ENCODE data around the gene SLC12A8. TPM values are rescaled to one million over a fixed set of nuclear protein-coding genes. Genes with fewer than 3 reads are reported as not detected.

Gene SLC12A8
- total and polyA plus RNA-seq, 10 donors = 0.32 to 2.8 (median 1.3) TPM

DNA sequence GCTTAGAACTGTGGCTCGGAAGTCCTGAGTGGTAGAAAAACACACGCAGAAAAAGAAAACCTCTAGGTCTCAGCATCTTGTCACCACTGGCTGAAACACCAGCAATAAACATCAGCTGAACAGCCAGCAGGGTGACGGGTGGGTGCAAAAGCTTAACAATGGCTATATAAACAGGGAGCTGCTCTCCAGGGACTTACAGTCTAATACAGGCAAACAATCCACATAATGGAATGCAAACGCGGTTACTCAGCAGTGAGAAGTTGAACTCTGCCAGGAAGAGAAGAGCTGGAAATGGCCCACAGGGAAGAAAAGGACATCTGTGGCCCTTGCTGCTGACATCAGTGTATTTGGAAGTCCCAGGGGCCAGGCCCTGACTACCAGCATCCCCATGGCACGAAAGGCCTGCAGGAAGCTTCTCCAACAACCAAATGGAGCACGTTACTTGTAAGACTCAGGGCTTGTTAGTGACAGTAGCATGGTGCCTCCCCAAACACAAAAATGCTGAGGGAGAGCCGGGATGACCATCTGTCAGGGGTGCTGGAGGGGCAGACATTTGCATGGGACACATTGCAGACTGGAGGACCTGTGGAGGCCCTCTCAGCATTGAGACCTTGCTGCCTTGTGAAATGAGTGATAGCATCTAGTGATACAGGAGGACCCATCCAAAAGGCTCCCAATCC is 159.8 kb downstream of the SLC12A8 start:
- H3K36me3 ChIP-seq = peaks cover 0 to 6% (median 0%) of the 10 kb centered on the region in 6 donors
- H3K27ac ChIP-seq = peak overlapping the region; percentile 71 to 94 (median 90)
- TF ChIP-seq, protein P1, sequence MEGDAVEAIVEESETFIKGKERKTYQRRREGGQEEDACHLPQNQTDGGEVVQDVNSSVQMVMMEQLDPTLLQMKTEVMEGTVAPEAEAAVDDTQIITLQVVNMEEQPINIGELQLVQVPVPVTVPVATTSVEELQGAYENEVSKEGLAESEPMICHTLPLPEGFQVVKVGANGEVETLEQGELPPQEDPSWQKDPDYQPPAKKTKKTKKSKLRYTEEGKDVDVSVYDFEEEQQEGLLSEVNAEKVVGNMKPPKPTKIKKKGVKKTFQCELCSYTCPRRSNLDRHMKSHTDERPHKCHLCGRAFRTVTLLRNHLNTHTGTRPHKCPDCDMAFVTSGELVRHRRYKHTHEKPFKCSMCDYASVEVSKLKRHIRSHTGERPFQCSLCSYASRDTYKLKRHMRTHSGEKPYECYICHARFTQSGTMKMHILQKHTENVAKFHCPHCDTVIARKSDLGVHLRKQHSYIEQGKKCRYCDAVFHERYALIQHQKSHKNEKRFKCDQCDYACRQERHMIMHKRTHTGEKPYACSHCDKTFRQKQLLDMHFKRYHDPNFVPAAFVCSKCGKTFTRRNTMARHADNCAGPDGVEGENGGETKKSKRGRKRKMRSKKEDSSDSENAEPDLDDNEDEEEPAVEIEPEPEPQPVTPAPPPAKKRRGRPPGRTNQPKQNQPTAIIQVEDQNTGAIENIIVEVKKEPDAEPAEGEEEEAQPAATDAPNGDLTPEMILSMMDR (IDR thresholded peaks at IDR 0.05 in 8 of 11, conservative IDR thresholded peaks at IDR 0.05 in 3 of 11) = no peak
- TF ChIP-seq POLR2AphosphoS5 (IDR thresholded peaks at IDR 0.05) (no peak), POLR2A (IDR thresholded peaks at IDR 0.05) (no peak)
- intact Hi-C loops (cut with DNase I; ENCODE audit: low total_unique reads) = loop anchor here (10.0 kb wide), 2 partner anchors 62 to 92 kb away; no protein-coding TSS in a partner anchor
- peaks cover 37 to 81% (median 55%) of the 10 kb centered on the region in 6 donors for H3K4me1 ChIP-seq
- 42 to 60% (median 52%) methylated on average over 8 of the region's 8 CpGs for WGBS, 5 donors
- peaks cover 0 to 4% (median 0%) of the 10 kb centered on the region in 7 donors for H3K27me3 ChIP-seq (replicated peaks in 1 of 7)
- peak overlapping the region in 6 of 8 donors; percentile 2 to 90 (median 22) for H3K4me3 ChIP-seq
- peak; percentile 56 for DNase-seq
- no peaks in the 10 kb centered on the region for H3K9me3 ChIP-seq

DNA sequence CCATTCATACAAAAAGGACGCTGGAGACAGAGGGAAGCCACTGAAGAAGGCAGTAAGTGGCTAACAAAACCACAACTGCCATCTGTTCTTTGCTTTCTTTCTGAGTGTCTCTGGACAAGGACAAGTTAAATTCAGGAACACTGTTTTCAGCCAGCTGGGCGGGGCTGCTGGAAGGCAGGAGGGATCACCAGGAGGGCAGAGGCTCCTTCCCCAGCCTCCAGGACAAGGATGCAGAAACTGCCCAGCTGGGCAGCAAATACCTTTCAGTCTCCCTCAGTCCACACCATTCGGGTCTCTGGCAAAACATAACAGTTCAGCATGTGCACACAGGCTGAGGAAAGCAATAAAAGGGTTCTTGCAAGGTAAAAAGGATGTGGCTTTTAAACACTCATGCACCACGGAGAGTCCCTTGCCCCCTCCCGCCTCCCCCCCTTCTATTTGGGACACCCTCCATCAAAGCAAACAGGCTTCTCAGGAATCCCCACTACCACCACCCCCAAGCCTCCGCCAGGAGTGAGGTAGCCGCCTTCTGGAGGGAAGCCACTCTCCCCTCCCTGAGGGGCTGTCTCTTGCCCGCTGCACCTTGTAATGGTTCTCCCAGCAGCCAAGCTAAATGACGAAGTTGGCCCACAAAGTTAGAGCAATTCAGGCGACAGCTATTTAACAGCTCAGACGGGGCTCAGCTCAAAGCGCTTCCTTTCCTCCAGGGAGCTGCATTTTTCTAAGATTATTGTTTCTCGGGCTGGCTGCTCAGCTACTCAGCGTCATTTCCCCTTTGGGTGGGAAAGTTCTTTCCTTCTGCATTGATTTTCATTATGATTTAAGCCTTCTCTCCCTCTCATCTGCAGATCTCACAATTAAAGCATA is 160.6 kb downstream of the SLC12A8 start:
- H3K36me3 ChIP-seq = peaks cover 0 to 14% (median 0%) of the 10 kb centered on the region in 6 donors
- TF ChIP-seq POLR2AphosphoS5 (IDR thresholded peaks at IDR 0.05) = peak in 1 of 3 donors; percentile 47
- TF ChIP-seq, protein P1 (IDR thresholded peaks at IDR 0.05 in 8 of 11, conservative IDR thresholded peaks at IDR 0.05 in 3 of 11) = no peak
- H3K27me3 ChIP-seq (replicated peaks in 1 of 7) = peaks cover 0 to 4% (median 0%) of the 10 kb centered on the region in 7 donors
- peak overlapping the region; percentile 71 to 94 (median 90) for H3K27ac ChIP-seq
- no peaks in the 10 kb centered on the region for H3K9me3 ChIP-seq
- intact Hi-C loops (cut with DNase I; ENCODE audit: low total_unique reads) = loop anchor here (10.0 kb wide), 2 partner anchors 63 to 93 kb away; no protein-coding TSS in a partner anchor
- peak overlapping the region in 7 of 8 donors; percentile 2 to 90 (median 22) for H3K4me3 ChIP-seq
- peaks cover 37 to 89% (median 58%) of the 10 kb centered on the region in 6 donors for H3K4me1 ChIP-seq
- peak; percentile 82 for DNase-seq
- WGBS, 5 donors = 2 to 3% (median 2%) methylated on average over 13 to 14 of the region's 14 CpGs

DNA sequence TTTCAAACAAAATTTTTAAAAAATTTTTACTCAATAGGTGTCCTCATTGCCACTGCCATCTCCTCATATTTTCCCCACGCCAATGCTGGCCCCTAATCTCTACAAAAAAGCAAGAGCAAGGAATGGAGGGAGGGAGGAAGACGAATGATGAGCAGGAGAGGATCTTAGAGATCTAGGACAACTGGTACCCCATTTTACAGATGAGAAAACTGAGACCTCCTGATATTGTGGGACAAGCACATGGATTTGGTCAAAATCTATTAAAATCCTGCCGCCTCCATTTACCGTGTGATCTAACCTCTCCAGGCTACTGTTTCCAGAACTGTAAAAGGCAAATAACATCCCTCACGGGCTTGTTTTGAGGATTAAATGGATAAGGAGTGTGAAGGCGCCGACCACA is 161.3 kb downstream of the SLC12A8 start:
- intact Hi-C loops (cut with DNase I; ENCODE audit: low total_unique reads) = loop anchor here (10.0 kb wide), 2 partner anchors 64 to 94 kb away; no protein-coding TSS in a partner anchor
- H3K4me3 ChIP-seq = peak overlapping the region in 1 of 8 donors; percentile 90
- DNase-seq = no peak
- H3K27ac ChIP-seq = peak overlapping the region; percentile 71 to 94 (median 90)
- H3K27me3 ChIP-seq (replicated peaks in 1 of 7) = peaks cover 0 to 4% (median 0%) of the 10 kb centered on the region in 7 donors
- peaks cover 37 to 90% (median 53%) of the 10 kb centered on the region in 6 donors for H3K4me1 ChIP-seq
- no peak for TF ChIP-seq POLR2A (IDR thresholded peaks at IDR 0.05)
- TF ChIP-seq POLR2AphosphoS5 (IDR thresholded peaks at IDR 0.05) = no peak
- TF ChIP-seq, protein P1 (IDR thresholded peaks at IDR 0.05 in 8 of 11, conservative IDR thresholded peaks at IDR 0.05 in 3 of 11) = no peak
- WGBS, 5 donors = 54 to 69% (median 65%) methylated on average over 7 of the region's 7 CpGs
- peaks cover 0 to 14% (median 0%) of the 10 kb centered on the region in 6 donors for H3K36me3 ChIP-seq
- H3K9me3 ChIP-seq = no peaks in the 10 kb centered on the region
